ENCODE results near the gene PLCB3. TPM values are rescaled to one million over a fixed set of nuclear protein-coding genes. Genes with fewer than 3 reads are reported as not detected.

The PLCB3 gene
- polyA plus RNA-seq, 1 experiment: 11.7 TPM

- H3K9me3 ChIP-seq (ENCODE audit: control insufficient read depth, insufficient read depth, low read length): no peaks in the 10 kb centered on the region; the same call in 1 of the 2 replicates
- H3K27ac ChIP-seq (ENCODE audit: low read depth, low read length): peak overlapping the region; percentile 95
- H3K4me3 ChIP-seq (ENCODE audit: low read depth, low read length): peak overlapping the region; percentile 66
- no peaks in the 10 kb centered on the region for H3K27me3 ChIP-seq (ENCODE audit: control insufficient read depth, insufficient read depth, low read length)
- DNase-seq (ENCODE audit: low read depth, low spot score): no peak
- CTCF ChIA-PET: interaction anchor here (0.5 to 4.0 kb wide), 4 partner anchors 18 to 86 kb away, joined by 3 to 23 read pairs (median 6); partner anchors contain the start of genes FKBP2 and PLCB3
- TF ChIP-seq CTCF (IDR thresholded peaks at IDR 0.05; ENCODE audit: low read depth, low read length): no peak
- POLR2A ChIA-PET: interaction anchor here (0.7 to 4.1 kb wide), 7 partner anchors 11 to 83 kb away, joined by 3 to 28 read pairs (median 4); partner anchors contain the start of genes BAD, GPR137, PPP1R14B and STIP1
These were observed 17.7 kb downstream of the PLCB3 start for GRCh38 chr11:64268893-64269539.

- H3K27me3 ChIP-seq (ENCODE audit: control insufficient read depth, insufficient read depth, low read length): no peaks in the 10 kb centered on the region
- H3K9me3 ChIP-seq (ENCODE audit: control insufficient read depth, insufficient read depth, low read length): no peaks in the 10 kb centered on the region; the same call in 1 of the 2 replicates
- POLR2A ChIA-PET: interaction anchor here (0.7 to 4.1 kb wide), 11 partner anchors 15 to 96 kb away, joined by 3 to 28 read pairs (median 4); partner anchors contain the start of genes BAD, GPR137, PRDX5 and STIP1
- H3K27ac ChIP-seq (ENCODE audit: low read depth, low read length): peak overlapping the region; percentile 95
- peak; percentile 100 for DNase-seq (ENCODE audit: low read depth, low spot score)
- TF ChIP-seq CTCF (IDR thresholded peaks at IDR 0.05; ENCODE audit: low read depth, low read length): no peak; the same call in 1 of the 2 replicates
- peak overlapping the region; percentile 74 for H3K4me3 ChIP-seq (ENCODE audit: low read depth, low read length)
- CTCF ChIA-PET: interaction anchor here (1.0 to 4.0 kb wide), 5 partner anchors 19 to 86 kb away, joined by 3 to 24 read pairs (median 10); partner anchors contain the start of genes CATSPERZ and PLCB3
These were observed 18.4 kb downstream of the PLCB3 start for GRCh38 chr11:64269540-64270220.

- Histone ChIP-seq H3K4me3 (ENCODE audit: low read depth, low read length) (no peak overlapping the region), H3K27me3 (ENCODE audit: control insufficient read depth, insufficient read depth, low read length) (no peaks in the 10 kb centered on the region), H3K9me3 (ENCODE audit: control insufficient read depth, insufficient read depth, low read length) (no peaks in the 10 kb centered on the region; the same call in 1 of the 2 replicates), H3K27ac (ENCODE audit: low read depth, low read length) (no peak overlapping the region)
- POLR2A ChIA-PET: no interaction called here
- CTCF ChIA-PET: interaction anchor here (0.9 to 1.5 kb wide), 3 partner anchors 22 to 26 kb away, joined by 3 to 16 read pairs (median 5); no protein-coding TSS in a partner anchor
- no peak for TF ChIP-seq CTCF (IDR thresholded peaks at IDR 0.05; ENCODE audit: low read depth, low read length)
- no peak for DNase-seq (ENCODE audit: low read depth, low spot score)
These were observed 23.9 kb downstream of the PLCB3 start for GRCh38 chr11:64275031-64275800.

GRCh38 chr11:64275841-64276240 is 24.5 kb downstream of the PLCB3 start:
- Histone ChIP-seq H3K4me3 (ENCODE audit: low read depth, low read length) (no peak overlapping the region), H3K9me3 (ENCODE audit: control insufficient read depth, insufficient read depth, low read length) (no peaks in the 10 kb centered on the region; the same call in 1 of the 2 replicates), H3K27me3 (ENCODE audit: control insufficient read depth, insufficient read depth, low read length) (no peaks in the 10 kb centered on the region), H3K27ac (ENCODE audit: low read depth, low read length) (no peak overlapping the region)
- no peak for TF ChIP-seq CTCF (IDR thresholded peaks at IDR 0.05; ENCODE audit: low read depth, low read length)
- CTCF ChIA-PET: interaction anchor here (0.9 to 1.5 kb wide), 3 partner anchors 21 to 29 kb away, joined by 3 to 5 read pairs (median 5); no protein-coding TSS in a partner anchor
- POLR2A ChIA-PET: no interaction called here
- no peak for DNase-seq (ENCODE audit: low read depth, low spot score)

Measured in AG04450 (cell line).